A549 (cell line): Measurements from ENCODE around the gene TNS3. TPM values are rescaled to one million over a fixed set of nuclear protein-coding genes. Genes with fewer than 3 reads are reported as not detected.
"Not testable (repeated sequence)": the region's sequence is repeated elsewhere in the genome, so short reads cannot be mapped to it uniquely, and the experiment has no call there.

Experiments
- ATAC-seq, 2 experiments: fragments of 200-7000 bp in 1 of 2; fragments of >200 bp in 1 of 2; cut with Nextera tagmentation in 1 of 2; cut with Tn5 transposase in 1 of 2; 3 replicates each; pipeline versions ENCODE4 v1.8.0 to v1.9.1; 2018 to 2020; ENCODE audit warnings: mild to moderate bottlenecking in 1 of 2, moderate library complexity in 1 of 2
- CTCF ChIA-PET: fragments of 300-600 bp; sonication (Branson Sonifier 250); formaldehyde crosslinking; extraction: SDS; loops from one replicate; lab custom pipeline; 2021; ENCODE audit warnings: antibody characterized with exemption, inconsistent platforms; lab: Yijun Ruan, JAX
- POLR2A ChIA-PET: fragments of 350-600 bp; formaldehyde crosslinking; extraction: SDS; loops from one replicate; lab custom pipeline; 2021; ENCODE audit warnings: antibody characterized with exemption, inconsistent platforms; lab: Yijun Ruan, JAX
- DNase-seq, 2 experiments: peaks; one replicate each; pipeline versions ENCODE4 v3.0.0 to v3.0.0-alpha.2; 2011 to 2016; ENCODE audit warnings: low read depth in 1 of 2, low spot score in 1 of 2
- FAIRE-seq: peaks from 2 replicates; lab custom pipeline; 2011; peaks lifted over from hg19 to GRCh38; lab: Jason Lieb, UNC
- H3K27ac ChIP-seq, 2 experiments: fragments of >200 bp; sonication (Bioruptor Twin); formaldehyde crosslinking; 3 replicates each; pipeline ENCODE4 v1.5.1; 2016 to 2017
- H3K4me1 ChIP-seq: fragments of >200 bp; sonication (Bioruptor Twin); formaldehyde crosslinking; 3 replicates; pipeline ENCODE4 v1.6.1; 2016
- H3K4me2 ChIP-seq: fragments of >200 bp; sonication (Bioruptor Twin); formaldehyde crosslinking; 3 replicates; pipeline ENCODE4 v1.6.1; 2016
- H3K4me3 ChIP-seq: fragments of >200 bp; sonication (Bioruptor Twin); formaldehyde crosslinking; 3 replicates; pipeline ENCODE4 v1.5.1; 2016
- H3K9me3 ChIP-seq: fragments of >200 bp; sonication (Bioruptor Twin); formaldehyde crosslinking; 3 replicates; pipeline ENCODE4 v1.6.1; 2016
- BHLHE40 ChIP-seq: IDR thresholded peaks from 2 replicates; pipeline ENCODE4 v1.6.1; 2012; ENCODE audit warnings: low read depth, low read length, inconsistent platforms
- CEBPB ChIP-seq, 2 experiments: fragments of >200 bp in 1 of 2; sonication (Bioruptor Twin) in 1 of 2; formaldehyde crosslinking in 1 of 2; IDR thresholded peaks; 2 replicates each; pipeline ENCODE4 v1.6.1; 2012 to 2016
- CHD2 ChIP-seq: fragments of 150-350 bp; IDR thresholded peaks from 2 replicates; pipeline ENCODE4 v1.6.1; 2014; ENCODE audit warnings: low read length; ENCODE audit not compliant: partially characterized antibody
- CHD4 ChIP-seq: fragments of 200-600 bp; sonication (generic); IDR thresholded peaks from 2 replicates; pipeline ENCODE4 v1.6.1; 2016; ENCODE audit warnings: antibody characterized with exemption, mild to moderate bottlenecking, borderline replicate concordance
- CTCF ChIP-seq: fragments of >200 bp; sonication (Bioruptor Twin); formaldehyde crosslinking; IDR thresholded peaks from 3 replicates; pipeline ENCODE4 v1.5.1; 2016
- EHF ChIP-seq: fragments of 250-450 bp; sonication (Bioruptor Pico); IDR thresholded peaks from 2 replicates; pipeline ENCODE4 v1.5.0; 2020; ENCODE audit warnings: mild to moderate bottlenecking
- EHMT2 ChIP-seq: fragments of 200-600 bp; sonication (generic); IDR thresholded peaks from 2 replicates; pipeline ENCODE4 v1.6.1; 2016; ENCODE audit warnings: antibody characterized with exemption, low read depth, mild to moderate bottlenecking, moderate library complexity
- ELK1 ChIP-seq: fragments of 150-350 bp; IDR thresholded peaks from 2 replicates; pipeline ENCODE4 v1.6.1; 2014; ENCODE audit warnings: low read depth, mild to moderate bottlenecking, low read length
- FOSB ChIP-seq: fragments of 250-450 bp; sonication (Bioruptor Pico); IDR thresholded peaks from 2 replicates; pipeline ENCODE4 v1.5.0; 2020; ENCODE audit warnings: mild to moderate bottlenecking, moderate library complexity
- FOXS1 ChIP-seq: fragments of 250-450 bp; sonication (Bioruptor Pico); IDR thresholded peaks from 2 replicates; pipeline ENCODE4 v1.5.0; 2020; ENCODE audit warnings: mild to moderate bottlenecking, moderate library complexity
- HDAC2 ChIP-seq: fragments of 200-600 bp; sonication (generic); IDR thresholded peaks from 2 replicates; pipeline ENCODE4 v1.6.1; 2016
- HOXA7 ChIP-seq: fragments of 250-450 bp; sonication (Bioruptor Pico); IDR thresholded peaks from 2 replicates; pipeline ENCODE4 v1.5.0; 2020; ENCODE audit warnings: mild to moderate bottlenecking, moderate library complexity
- HOXB13 ChIP-seq: fragments of 250-450 bp; sonication (Bioruptor Pico); IDR thresholded peaks from 2 replicates; pipeline ENCODE4 v1.5.0; 2020; ENCODE audit warnings: low read depth, mild to moderate bottlenecking, moderate library complexity
- KDM5A ChIP-seq: fragments of 200-600 bp; sonication (generic); IDR thresholded peaks from 2 replicates; pipeline ENCODE4 v1.6.1; 2016; ENCODE audit warnings: antibody characterized with exemption, mild to moderate bottlenecking
- MAX ChIP-seq: IDR thresholded peaks from 2 replicates; pipeline ENCODE4 v1.6.1; 2012
- MYC ChIP-seq: IDR thresholded peaks from 2 replicates; pipeline ENCODE4 v1.6.1; 2012; ENCODE audit warnings: mild to moderate bottlenecking, inconsistent platforms, low read length, improper control_type of control experiment, borderline replicate concordance
- POLR2A ChIP-seq: IDR thresholded peaks from 2 replicates; pipeline ENCODE4 v1.6.1; 2012; ENCODE audit warnings: mild to moderate bottlenecking, low read length
- REST ChIP-seq: fragments of 200-600 bp; sonication (generic); IDR thresholded peaks from 2 replicates; pipeline ENCODE4 v1.6.1; 2016; ENCODE audit warnings: antibody characterized with exemption, mild to moderate bottlenecking, moderate library complexity
- SREBF2 ChIP-seq: fragments of 450-650 bp; IDR thresholded peaks from 2 replicates; pipeline ENCODE4 v1.6.1; 2014; ENCODE audit warnings: mild to moderate bottlenecking, moderate library complexity
- TFCP2L1 ChIP-seq: fragments of 250-450 bp; sonication (Bioruptor Pico); IDR thresholded peaks from 2 replicates; pipeline ENCODE4 v1.5.0; 2021; ENCODE audit warnings: mild to moderate bottlenecking
- TP53 ChIP-seq: fragments of 250-450 bp; sonication (Bioruptor Pico); IDR thresholded peaks from 2 replicates; pipeline ENCODE4 v1.5.0; 2021; ENCODE audit warnings: mild to moderate bottlenecking, moderate library complexity
- USF2 ChIP-seq: fragments of 450-650 bp; IDR thresholded peaks from 2 replicates; pipeline ENCODE4 v1.6.1; 2014; ENCODE audit warnings: antibody characterized with exemption
- ZFP36 ChIP-seq: fragments of 450-650 bp; IDR thresholded peaks from 2 replicates; pipeline ENCODE4 v1.6.1; 2014; ENCODE audit warnings: borderline replicate concordance; ENCODE audit not compliant: partially characterized antibody
- WGBS: methylation state at CpG from one replicate; pipeline ENCODE4 v1.1.6; 2017; ENCODE audit errors: missing lambda C conversion rate; 5-methylcytosine and 5-hydroxymethylcytosine counted together
- polyA plus RNA-seq, 4 experiments: library from polyadenylated mRNA; depleted of rRNA in 3 of 4; stranded (reverse); fragments of >200 nt; fragmentation: RNase III in 1 of 4; extraction: RNeasy Plus Mini Kit Qiagen cat#74134 plus additional on column Dnase treatment in 1 of 4; gene quantifications; 2 replicates in 3 of 4; 3 replicates in 1 of 4; pipeline ENCODE4 v1.2.3, GENCODE V29; 2011 to 2017

Gene TNS3
- polyA plus RNA-seq, 2 of the 4 experiments (the other 2 are of a cell fraction) = 107 to 134 TPM

GRCh38 chr7:47591089-47591654, 9.3 kb upstream of the TNS3 start (continued):
- no peak for TF ChIP-seq REST
- TF ChIP-seq BHLHE40 = no peak
- TF ChIP-seq TP53 (CRISPR knock-in tag) = 0 out of 2 replicates have a peak, but pooled peaks have one; percentile 15
- no peak for TF ChIP-seq EHMT2
- no peak for TF ChIP-seq ELK1
- TF ChIP-seq EHF (CRISPR knock-in tag) = no peak; the same call in 1 of the 2 replicates
- TF ChIP-seq CHD2 = no peak
- no peak for TF ChIP-seq ZFP36
- no peak; the same call in 1 of the 2 replicates for TF ChIP-seq CHD4
- TF ChIP-seq HOXB13 = peak; percentile 96
- no peak for TF ChIP-seq USF2
- TF ChIP-seq MAX = no peak
- TF ChIP-seq CTCF = no peak
- TF ChIP-seq POLR2A = no peak
- TF ChIP-seq FOXS1 (CRISPR knock-in tag) = no peak; the same call in 1 of the 2 replicates
- TF ChIP-seq TFCP2L1 (CRISPR knock-in tag) = peak; percentile 76; the same call in 1 of the 2 replicates
- no peak for TF ChIP-seq KDM5A
- TF ChIP-seq MYC = no peak
- TF ChIP-seq SREBF2 = no peak
- no peak for TF ChIP-seq HDAC2
- TF ChIP-seq CEBPB (IDR thresholded peaks at IDR 0.05) = no peak
- TF ChIP-seq HOXA7 (CRISPR knock-in tag) = no peak

GRCh38 chr7:47590215-47590614, 8.3 kb upstream of the TNS3 start:
- ChIA-PET POLR2A (interaction anchor here (0.6 to 4.7 kb wide), 4 partner anchors 11 to 15 kb away, joined by 3 to 62 read pairs (median 9); no protein-coding TSS in a partner anchor), CTCF (interaction anchor here (0.6 to 1.2 kb wide), 3 partner anchors 11 to 229 kb away, joined by 3 to 4 read pairs (median 3); no protein-coding TSS in a partner anchor)
- not testable (repeated sequence) for DNase-seq, FAIRE-seq, ATAC-seq, H3K4me3 ChIP-seq, H3K9me3 ChIP-seq
- peaks cover 78% of the 10 kb centered on the region for H3K4me1 ChIP-seq
- WGBS = 55% methylated on average over 5 of the region's 5 CpGs
- H3K27ac ChIP-seq = peak overlapping the region; percentile 99
- 0 out of 2 replicates have a peak, but pooled peaks have one; percentile 30 for TF ChIP-seq FOSB (CRISPR knock-in tag)
- H3K4me2 ChIP-seq = peak overlapping the region; percentile 97
